Glutamatergic neuron (in vitro differentiated cells): ENCODE results near the gene CCDC187. TPM values are rescaled to one million over a fixed set of nuclear protein-coding genes. Genes with fewer than 3 reads are reported as not detected.

Source experiments
- DNase-seq: peaks from one replicate; pipeline ENCODE4 v3.0.0; 2022
- H3K27ac Mint-ChIP-seq: one replicate; pipeline ENCODE4 v1.8.0; 2020; ENCODE audit warnings: mild to moderate bottlenecking, mixed read lengths, inconsistent platforms; ENCODE audit not compliant: unreplicated experiment
- H3K27me3 Mint-ChIP-seq: one replicate; pipeline ENCODE4 v1.8.0; 2020; ENCODE audit warnings: mild to moderate bottlenecking, moderate library complexity, mixed read lengths, inconsistent platforms; ENCODE audit not compliant: unreplicated experiment
- H3K36me3 Mint-ChIP-seq: one replicate; pipeline ENCODE4 v1.8.0; 2020; ENCODE audit warnings: mild to moderate bottlenecking, mixed read lengths, inconsistent platforms; ENCODE audit not compliant: unreplicated experiment
- H3K4me1 Mint-ChIP-seq: one replicate; pipeline ENCODE4 v1.8.0; 2020; ENCODE audit warnings: mild to moderate bottlenecking, low read depth, mixed read lengths, inconsistent platforms; ENCODE audit not compliant: unreplicated experiment
- H3K4me3 Mint-ChIP-seq: one replicate; pipeline ENCODE4 v1.8.0; 2020; ENCODE audit warnings: mild to moderate bottlenecking, mixed read lengths, inconsistent platforms; ENCODE audit not compliant: unreplicated experiment
- H3K9me3 Mint-ChIP-seq: one replicate; pipeline ENCODE4 v1.8.0; 2020; ENCODE audit warnings: mild to moderate bottlenecking, moderate library complexity, mixed read lengths, inconsistent platforms; ENCODE audit not compliant: unreplicated experiment
- total RNA-seq: library from RNA; stranded (reverse); fragmentation: NEBNext Ultra II Directional; extraction: Animal tissue kit (Norgen Biotek cat#: 25700); gene quantifications from one replicate; pipeline ENCODE4 v1.2.1, GENCODE V29; 2021; ENCODE audit not compliant: unreplicated experiment
- TF ChIP-seq, protein P1 (sequence below): fragments of 200-600 bp; sonication (generic); IDR thresholded peaks from one replicate; pipeline ENCODE4 v1.5.0; 2021; ENCODE audit not compliant: partially characterized antibody, unreplicated experiment

The CCDC187 gene
- total RNA-seq, 1 donor from 2014 or later, result 15.8 TPM

DNA sequence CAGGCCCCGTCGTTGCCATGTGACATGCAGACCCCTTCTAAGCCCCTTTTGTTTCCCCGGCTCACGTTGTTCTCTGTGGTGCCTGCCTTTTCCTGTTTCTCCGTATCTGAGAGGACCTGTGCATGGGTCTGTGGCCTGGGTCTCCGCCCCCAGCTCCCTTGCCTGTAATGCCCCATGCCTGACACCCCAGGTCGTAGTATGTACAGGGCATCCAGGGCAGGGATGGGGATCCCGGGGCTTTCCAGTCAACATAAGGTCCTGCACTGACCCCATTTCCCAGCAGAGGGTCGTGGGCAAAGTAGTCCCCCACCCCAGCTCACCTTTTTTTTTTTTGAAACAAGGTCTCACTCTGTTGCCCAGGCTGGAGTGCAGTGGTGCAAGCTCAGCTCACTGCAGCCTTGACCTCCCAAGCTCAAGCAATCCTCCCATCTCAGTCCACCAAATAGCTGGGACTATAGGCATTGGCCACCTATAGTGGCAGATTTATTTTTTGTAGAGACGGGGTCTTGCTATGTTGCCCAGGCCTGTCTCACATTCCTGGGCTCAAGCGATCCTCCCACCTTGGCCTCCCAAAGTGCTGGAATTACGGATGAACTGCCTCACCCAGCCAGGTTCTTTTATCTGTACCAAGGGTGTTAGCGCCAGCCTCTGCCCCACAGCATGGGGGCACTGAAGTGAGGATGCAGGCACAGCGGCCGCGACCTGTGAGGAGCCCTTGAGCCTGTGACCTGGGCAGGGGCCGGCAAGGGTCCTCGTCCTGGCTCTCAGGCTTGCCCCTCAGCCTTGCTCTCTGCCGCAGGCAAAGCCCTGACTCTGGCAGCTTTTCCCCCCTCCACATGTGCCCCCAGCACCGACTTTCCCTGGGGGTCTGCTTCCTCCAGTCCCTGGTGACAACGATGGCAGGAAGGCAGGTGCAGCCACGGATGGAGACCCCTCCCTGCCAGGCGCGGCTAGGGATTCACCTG is 39.2 kb downstream of the CCDC187 start:
- Mint-ChIP-seq H3K4me3 (no peak overlapping the region), H3K36me3 (peaks cover 2% of the 10 kb centered on the region), H3K27me3 (peaks cover 7% of the 10 kb centered on the region), H3K27ac (no peak overlapping the region), H3K9me3 (peaks cover 8% of the 10 kb centered on the region), H3K4me1 (peaks cover 27% of the 10 kb centered on the region)
- no peak for DNase-seq
- TF ChIP-seq, protein P1, sequence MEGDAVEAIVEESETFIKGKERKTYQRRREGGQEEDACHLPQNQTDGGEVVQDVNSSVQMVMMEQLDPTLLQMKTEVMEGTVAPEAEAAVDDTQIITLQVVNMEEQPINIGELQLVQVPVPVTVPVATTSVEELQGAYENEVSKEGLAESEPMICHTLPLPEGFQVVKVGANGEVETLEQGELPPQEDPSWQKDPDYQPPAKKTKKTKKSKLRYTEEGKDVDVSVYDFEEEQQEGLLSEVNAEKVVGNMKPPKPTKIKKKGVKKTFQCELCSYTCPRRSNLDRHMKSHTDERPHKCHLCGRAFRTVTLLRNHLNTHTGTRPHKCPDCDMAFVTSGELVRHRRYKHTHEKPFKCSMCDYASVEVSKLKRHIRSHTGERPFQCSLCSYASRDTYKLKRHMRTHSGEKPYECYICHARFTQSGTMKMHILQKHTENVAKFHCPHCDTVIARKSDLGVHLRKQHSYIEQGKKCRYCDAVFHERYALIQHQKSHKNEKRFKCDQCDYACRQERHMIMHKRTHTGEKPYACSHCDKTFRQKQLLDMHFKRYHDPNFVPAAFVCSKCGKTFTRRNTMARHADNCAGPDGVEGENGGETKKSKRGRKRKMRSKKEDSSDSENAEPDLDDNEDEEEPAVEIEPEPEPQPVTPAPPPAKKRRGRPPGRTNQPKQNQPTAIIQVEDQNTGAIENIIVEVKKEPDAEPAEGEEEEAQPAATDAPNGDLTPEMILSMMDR, result no peak

- TF ChIP-seq, protein P1, result no peak
- Mint-ChIP-seq H3K4me1 (peaks cover 27% of the 10 kb centered on the region), H3K9me3 (peaks cover 8% of the 10 kb centered on the region), H3K27me3 (peaks cover 7% of the 10 kb centered on the region), H3K4me3 (no peak overlapping the region), H3K36me3 (no peaks in the 10 kb centered on the region), H3K27ac (no peak overlapping the region)
- DNase-seq, result peak; percentile 50
Measured at GRCh38 chr9:136264031-136264430, 39.9 kb downstream of the CCDC187 start.

DNA sequence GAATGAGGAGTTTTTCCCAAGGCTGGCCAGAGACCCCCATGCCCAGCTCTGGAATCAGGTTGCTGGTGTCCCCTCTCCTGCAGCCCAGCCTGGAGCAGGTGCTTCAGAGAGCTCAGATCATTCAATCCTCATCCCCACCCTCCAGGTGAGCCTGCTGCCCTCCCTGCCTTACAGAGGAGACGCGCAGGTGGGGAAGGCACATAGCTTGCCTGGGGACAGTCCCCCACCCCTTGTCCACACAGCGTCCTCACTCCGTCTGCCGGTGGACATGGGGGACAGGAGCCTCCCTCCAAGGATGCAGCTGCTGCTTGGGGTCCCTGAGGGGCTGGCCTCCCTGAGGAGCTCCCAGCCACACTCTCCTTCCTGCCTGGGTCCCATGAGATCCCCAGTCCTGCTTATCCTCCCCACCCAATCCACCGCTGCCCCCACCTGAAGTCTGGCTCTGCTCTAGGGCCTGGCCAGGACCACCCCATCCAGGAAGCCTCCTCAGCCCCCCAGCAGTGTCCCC is 41.2 kb downstream of the CCDC187 start:
- H3K36me3 Mint-ChIP-seq, result no peaks in the 10 kb centered on the region
- DNase-seq, result no peak
- H3K9me3 Mint-ChIP-seq, result peaks cover 3% of the 10 kb centered on the region
- peaks cover 4% of the 10 kb centered on the region for H3K27me3 Mint-ChIP-seq
- H3K4me1 Mint-ChIP-seq, result peaks cover 21% of the 10 kb centered on the region
- TF ChIP-seq, protein P1, result no peak
- no peak overlapping the region for H3K4me3 Mint-ChIP-seq
- no peak overlapping the region for H3K27ac Mint-ChIP-seq

DNA sequence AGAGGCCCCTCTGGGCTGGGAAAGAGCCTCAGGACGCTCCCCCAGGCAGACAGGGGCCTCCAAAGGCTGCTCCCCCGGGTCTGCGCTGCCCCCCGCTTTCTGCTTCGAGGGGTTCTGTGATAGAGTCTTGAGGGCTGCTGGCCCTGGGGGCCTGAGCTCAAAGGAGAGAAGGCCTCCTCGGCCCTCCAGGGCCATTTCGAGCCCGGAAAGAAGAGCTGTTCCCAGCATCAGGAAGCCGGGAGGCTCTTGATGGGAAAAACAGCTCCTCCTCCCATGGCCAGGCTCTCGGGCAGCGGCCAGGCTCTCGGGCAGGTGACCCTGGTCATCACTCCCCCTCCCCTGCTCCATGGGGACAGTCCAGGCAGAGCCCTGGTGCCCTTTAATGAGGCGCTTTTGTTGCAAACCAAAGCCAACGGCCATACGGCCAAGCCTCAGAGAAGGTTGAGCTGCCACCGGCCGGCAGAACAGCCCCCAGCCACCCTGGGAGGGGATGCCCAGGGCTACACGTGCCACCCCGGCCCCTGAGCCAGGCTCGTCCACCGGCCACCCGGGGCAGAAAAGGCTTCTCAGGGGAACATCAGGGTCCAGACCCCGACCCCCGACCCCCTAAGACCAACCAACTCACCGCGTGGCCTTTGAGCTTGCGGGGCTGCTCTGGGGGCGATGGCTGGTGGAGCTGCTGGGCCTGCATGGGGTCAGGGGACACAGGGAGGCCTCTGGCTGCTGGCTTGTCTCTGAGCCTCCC is 42.0 kb downstream of the CCDC187 start:
- H3K36me3 Mint-ChIP-seq, result no peaks in the 10 kb centered on the region
- H3K9me3 Mint-ChIP-seq, result peaks cover 3% of the 10 kb centered on the region
- no peak for DNase-seq
- no peak overlapping the region for H3K27ac Mint-ChIP-seq
- no peak overlapping the region for H3K4me3 Mint-ChIP-seq
- H3K27me3 Mint-ChIP-seq, result peaks cover 2% of the 10 kb centered on the region
- TF ChIP-seq, protein P1, result no peak
- H3K4me1 Mint-ChIP-seq, result peaks cover 19% of the 10 kb centered on the region
